GM18870 (cell line): ENCODE data around the gene CUL4A.
"Not testable (repeated sequence)": the region's sequence is repeated elsewhere in the genome, so short reads cannot be mapped to it uniquely, and the experiment has no call there.

Source experiments
- ATAC-seq: cut with Tn5 transposase; IDR thresholded peaks from one replicate; pipeline ENCODE4 v1.9.1; 2021; ENCODE audit warnings: moderate library complexity; ENCODE audit not compliant: unreplicated experiment

Gene CUL4A

GRCh38 chr13:113233101-113233500 lies 23.7 kb downstream of the CUL4A start:
- ATAC-seq = no peak

GRCh38 chr13:113238536-113238935 lies 29.1 kb downstream of the CUL4A start:
- no peak for ATAC-seq

- ATAC-seq = no peak
These were observed 29.9 kb downstream of the CUL4A start for GRCh38 chr13:113239357-113239756.

GRCh38 chr13:113239986-113240385 lies 30.6 kb downstream of the CUL4A start:
- ATAC-seq = no peak

GRCh38 chr13:113241623-113242022 lies 32.2 kb downstream of the CUL4A start:
- not testable (repeated sequence) for ATAC-seq

- ATAC-seq = no peak
These were observed 34.4 kb downstream of the CUL4A start for GRCh38 chr13:113243847-113244246.

- no peak for ATAC-seq
These were observed 36.7 kb downstream of the CUL4A start for GRCh38 chr13:113245849-113246796.

GRCh38 chr13:113252516-113253095 lies 43.2 kb downstream of the CUL4A start:
- no peak for ATAC-seq

- ATAC-seq = not testable (repeated sequence)
These were observed 48.5 kb downstream of the CUL4A start for GRCh38 chr13:113257908-113258307.

GRCh38 chr13:113258321-113259054 lies 49.1 kb downstream of the CUL4A start:
- no peak for ATAC-seq

GRCh38 chr13:113260996-113261395 lies 51.6 kb downstream of the CUL4A start:
- no peak for ATAC-seq

GRCh38 chr13:113263016-113263415 lies 53.6 kb downstream of the CUL4A start:
- ATAC-seq = not testable (repeated sequence)

- no peak for ATAC-seq
These were observed 58.4 kb downstream of the CUL4A start for GRCh38 chr13:113267642-113268405.

GRCh38 chr13:113272031-113272430 lies 62.6 kb downstream of the CUL4A start:
- no peak for ATAC-seq

GRCh38 chr13:113272701-113273181 lies 63.3 kb downstream of the CUL4A start:
- ATAC-seq = no peak

GRCh38 chr13:113273321-113273720 lies 63.9 kb downstream of the CUL4A start:
- no peak for ATAC-seq

GRCh38 chr13:113273851-113274590 lies 64.6 kb downstream of the CUL4A start:
- no peak for ATAC-seq

- no peak for ATAC-seq
These were observed 65.3 kb downstream of the CUL4A start for GRCh38 chr13:113274721-113275120.

GRCh38 chr13:113275387-113275786 lies 66.0 kb downstream of the CUL4A start:
- no peak for ATAC-seq

GRCh38 chr13:113280126-113280525 lies 70.7 kb downstream of the CUL4A start:
- no peak for ATAC-seq
